HCT116 (cell line): ENCODE data around the gene OASL. TPM values are rescaled to one million over a fixed set of nuclear protein-coding genes. Genes with fewer than 3 reads are reported as not detected.

Experiments used
- ATAC-seq: fragments of 200-7000 bp; cut with Tn5 transposase; 2 replicates; pipeline ENCODE4 v1.9.1; 2020; ENCODE audit warnings: mild to moderate bottlenecking, moderate library complexity
- BruUV-seq: library from RNA; stranded (reverse); fragments of 400-500 nt; replicated peaks from 2 replicates; lab custom pipeline; 2021; lab: Mats Ljungman, UMichigan
- CTCF ChIA-PET: fragments of 300-600 bp; sonication (Branson Sonifier 250); formaldehyde crosslinking; loops from one replicate; lab custom pipeline; 2021; ENCODE audit warnings: antibody characterized with exemption; lab: Charles Lee
- POLR2A ChIA-PET: fragments of 300-600, 350-600 bp; sonication (Branson Sonifier 250); formaldehyde crosslinking; loops from one replicate; lab custom pipeline; 2021; ENCODE audit warnings: antibody characterized with exemption; lab: Charles Lee
- RAD21 ChIA-PET, 2 experiments: fragments of 300-600 bp; sonication (Branson Sonifier 250); formaldehyde crosslinking; loops; one replicate each; lab custom pipeline; 2023; ENCODE audit warnings: low total read pairs in 2 of 2; ENCODE audit not compliant: uncharacterized antibody in 2 of 2, unreplicated experiment in 2 of 2, low non-redundant PET in 1 of 2; lab: Charles Lee
- DNase-seq: peaks from one replicate; pipeline ENCODE4 v3.0.0-alpha.2; 2010; ENCODE audit warnings: low read depth, low spot score
- H2AFZ ChIP-seq: fragments of 200-600 bp; shearing (Covaris generic), sonication (generic); 2 replicates; pipeline ENCODE4 v1.6.1; 2017; ENCODE audit warnings: low read depth, mixed run types, mixed read lengths, antibody characterized with exemption, low read length; ENCODE audit not compliant: poor library complexity, severe bottlenecking
- H3K27ac ChIP-seq: 2 replicates; pipeline ENCODE4 v1.5.1; 2012; ENCODE audit warnings: low read depth, low read length
- H3K27me3 ChIP-seq: fragments of 200-600 bp; sonication (generic); 2 replicates; pipeline ENCODE4 v1.6.1; 2016; ENCODE audit warnings: mixed run types, low read length, mixed read lengths; ENCODE audit not compliant: insufficient read depth
- H3K36me3 ChIP-seq, 2 experiments: fragments of 200-500 bp in 1 of 2; fragments of 200-600 bp in 1 of 2; sonication (Bioruptor generic) in 1 of 2; sonication (generic) in 1 of 2; 2 replicates each; pipeline versions ENCODE4 v1.5.1 to v1.6.1; 2014 to 2016; ENCODE audit warnings: low read length in 2 of 2, inconsistent platforms in 1 of 2, mixed read lengths in 1 of 2, mixed run types in 1 of 2; ENCODE audit not compliant: insufficient read depth in 2 of 2, control insufficient read depth in 1 of 2
- H3K4me1 ChIP-seq, 2 experiments: fragments of 200-600 bp in 1 of 2; sonication (generic) in 1 of 2; 2 replicates each; pipeline versions ENCODE4 v1.5.1 to v1.6.1; 2012 to 2017; ENCODE audit warnings: low read length in 2 of 2, inconsistent platforms in 1 of 2, mild to moderate bottlenecking in 1 of 2, mixed read lengths in 1 of 2, mixed run types in 1 of 2, moderate library complexity in 1 of 2; ENCODE audit not compliant: insufficient read depth in 2 of 2, control insufficient read depth in 1 of 2
- H3K4me2 ChIP-seq: fragments of 200-600 bp; sonication (generic); 2 replicates; pipeline ENCODE4 v1.6.1; 2017; ENCODE audit warnings: mixed run types, low read length, mixed read lengths
- H3K4me3 ChIP-seq, 2 experiments: fragments of 200-600 bp in 1 of 2; sonication (generic) in 1 of 2; replicated peaks in 1 of 2; 2 replicates each; pipeline ENCODE4 v1.5.1; 2011 to 2016; ENCODE audit warnings: low read length in 2 of 2, control low read depth in 1 of 2, low read depth in 1 of 2, mild to moderate bottlenecking in 1 of 2, mixed read lengths in 1 of 2, mixed run types in 1 of 2
- H3K79me2 ChIP-seq: fragments of 200-600 bp; sonication (generic); 2 replicates; pipeline ENCODE4 v1.6.1; 2017; ENCODE audit warnings: mild to moderate bottlenecking, mixed run types, low read length, moderate library complexity, mixed read lengths; ENCODE audit not compliant: insufficient read depth
- H3K9ac ChIP-seq: fragments of 200-600 bp; sonication (generic); 2 replicates; pipeline ENCODE4 v1.6.1; 2016; ENCODE audit warnings: low read length, mixed read lengths
- H3K9me2 ChIP-seq: fragments of 200-600 bp; sonication (generic), shearing (Covaris generic); 2 replicates; pipeline ENCODE4 v1.6.1; 2017; ENCODE audit warnings: mixed run types, mild to moderate bottlenecking, moderate library complexity; ENCODE audit not compliant: insufficient read depth
- H3K9me3 ChIP-seq, 2 experiments: fragments of 200-500 bp in 1 of 2; fragments of 200-600 bp in 1 of 2; sonication (Bioruptor generic) in 1 of 2; sonication (generic) in 1 of 2; 2 replicates each; pipeline ENCODE4 v1.6.1; 2014 to 2017; ENCODE audit warnings: low read length in 2 of 2, mixed read lengths in 2 of 2, inconsistent platforms in 1 of 2, low read depth in 1 of 2, mild to moderate bottlenecking in 1 of 2, mixed run types in 1 of 2, moderate library complexity in 1 of 2; ENCODE audit not compliant: control insufficient read depth in 1 of 2, insufficient read depth in 1 of 2
- H4K20me1 ChIP-seq: fragments of 200-600 bp; sonication (generic), shearing (Covaris generic); 2 replicates; pipeline ENCODE4 v1.6.1; 2017; ENCODE audit warnings: mixed run types, mild to moderate bottlenecking, moderate library complexity; ENCODE audit not compliant: insufficient read depth
- EGR1 ChIP-seq: IDR thresholded peaks from 2 replicates; pipeline ENCODE4 v1.6.1; 2012; ENCODE audit warnings: low read depth
- EZH2 ChIP-seq: fragments of 200-600 bp; sonication (generic); IDR thresholded peaks from 2 replicates; pipeline ENCODE4 v1.6.1; 2017; ENCODE audit warnings: antibody characterized with exemption, mixed run types
- EZH2phosphoT487 ChIP-seq: fragments of 200-600 bp; IDR thresholded peaks from 2 replicates; pipeline ENCODE4 v1.6.1; 2018; ENCODE audit warnings: antibody characterized with exemption, borderline replicate concordance
- JUND ChIP-seq: IDR thresholded peaks from 2 replicates; pipeline ENCODE4 v1.6.1; 2012
- POLR2A ChIP-seq: IDR thresholded peaks from 2 replicates; pipeline ENCODE4 v1.7.0; 2011; ENCODE audit warnings: borderline replicate concordance; ENCODE audit not compliant: insufficient read depth, insufficient read length; ENCODE audit errors: extremely low read depth
- RAD21 ChIP-seq: IDR thresholded peaks from 2 replicates; pipeline ENCODE4 v1.6.1; 2012; ENCODE audit warnings: low read depth, mild to moderate bottlenecking
- REST ChIP-seq: IDR thresholded peaks from 2 replicates; pipeline ENCODE4 v1.6.1; 2012; ENCODE audit warnings: low read depth
- SIN3A ChIP-seq: IDR thresholded peaks from 2 replicates; pipeline ENCODE4 v1.6.1; 2012; ENCODE audit warnings: low read depth
- SP1 ChIP-seq: IDR thresholded peaks from 2 replicates; pipeline ENCODE4 v1.6.1; 2012; ENCODE audit warnings: low read depth
- SRF ChIP-seq: IDR thresholded peaks from 2 replicates; pipeline ENCODE4 v1.6.1; 2012; ENCODE audit warnings: low read depth
- TCF7L2 ChIP-seq: IDR thresholded peaks from 2 replicates; pipeline ENCODE4 v1.7.0; 2011; ENCODE audit warnings: borderline replicate concordance, inconsistent platforms; ENCODE audit not compliant: insufficient read depth, insufficient read length; ENCODE audit errors: extremely low read depth
- ZBTB33 ChIP-seq: IDR thresholded peaks from 2 replicates; pipeline ENCODE4 v1.6.1; 2011; ENCODE audit warnings: mild to moderate bottlenecking, low read length, moderate library complexity; ENCODE audit not compliant: insufficient replicate concordance; ENCODE audit errors: extremely low read depth
- ZFX ChIP-seq: fragments of 450-650 bp; IDR thresholded peaks from 2 replicates; pipeline ENCODE4 v1.6.1; 2017
- ZNF274 ChIP-seq: fragments of 200-500 bp; sonication (Bioruptor generic); IDR thresholded peaks from 2 replicates; pipeline ENCODE4 v1.6.1; 2014; ENCODE audit warnings: mild to moderate bottlenecking, low read depth, low read length, inconsistent platforms
- intact Hi-C: fragments of 100-400 bp; cut with micrococcal nuclease; formaldehyde crosslinking; loops from 2 replicates; pipeline ENCODE4 v1.10.0; 2022
- total RNA-seq: library from RNA; stranded (reverse); gene quantifications from one replicate; pipeline ENCODE4 v1.2.1, GENCODE V29; 2021; ENCODE audit not compliant: unreplicated experiment

Gene OASL
- total RNA-seq, 1 experiment from 2014 or later, result 4.1 TPM

- no peak for TF ChIP-seq REST
- TF ChIP-seq EZH2, result no peak
- TF ChIP-seq RAD21, result no peak
- no peak for TF ChIP-seq POLR2A
- no peak for TF ChIP-seq EZH2phosphoT487
Observed at GRCh38 chr12:121085069-121085468, 46.0 kb upstream of the OASL start (continued).

GRCh38 chr12:121084229-121084628 is 45.2 kb upstream of the OASL start:
- TF ChIP-seq ZNF274 (no peak), TCF7L2 (no peak), ZBTB33 (no peak), JUND (no peak), SIN3A (no peak), RAD21 (no peak), ZFX (no peak), SRF (no peak), SP1 (no peak), EGR1 (no peak)
- Histone ChIP-seq H3K9ac (no peak overlapping the region), H3K27ac (no peak overlapping the region), H3K27me3 (no peaks in the 10 kb centered on the region), H3K4me1 (peaks cover 0 to 3% of the 10 kb centered on the region in 2 experiments; a peak in 1 of 4 replicates), H2AFZ (no peak overlapping the region), H3K9me2 (no peaks in the 10 kb centered on the region), H3K79me2 (no peaks in the 10 kb centered on the region), H3K9me3 (no peaks in the 10 kb centered on the region), H3K4me2 (no peak overlapping the region), H4K20me1 (no peaks in the 10 kb centered on the region), H3K36me3 (no peaks in the 10 kb centered on the region), H3K4me3 (no peak overlapping the region)
- BruUV-seq, result no TSS peak
- intact Hi-C loops, result no loop called here
- ChIA-PET RAD21 (no interaction called here), CTCF (no interaction called here), POLR2A (no interaction called here)
- DNase-seq (no peak), ATAC-seq (no peak)
